C1 segment of cervical spinal cord (tissue), 14 donors: ENCODE data around the gene APOL2.
A peak's percentile ranks its signal among the peaks of the same experiment; 100 is the strongest.
"Not testable (repeated sequence)": the region's sequence is repeated elsewhere in the genome, so short reads cannot be mapped to it uniquely, and the experiment has no call there.

ENCODE experiments used
- DNase-seq, 14 donors: peaks; one replicate each; lab custom pipeline; 2025; lab: John Stamatoyannopoulos, UW

The APOL2 gene

GRCh38 chr22:36244522-36245391 is 5.4 kb upstream of the APOL2 start:
- DNase-seq = no peak

- no peak for DNase-seq
These were observed 4.7 kb upstream of the APOL2 start for GRCh38 chr22:36243986-36244385.

- peak in 1 of 14 donors; percentile 62 for DNase-seq
These were observed 252 bp downstream of the APOL2 start for GRCh38 chr22:36239150-36239400.

- DNase-seq = peak in 2 of 14 donors; percentile 38 to 55
These were observed 766 bp downstream of the APOL2 start for GRCh38 chr22:36238373-36239149.

GRCh38 chr22:36237462-36238372 is 1.6 kb downstream of the APOL2 start:
- DNase-seq = peak in 2 of 14 donors; percentile 38 to 52

- DNase-seq = no peak
These were observed 2.7 kb downstream of the APOL2 start for GRCh38 chr22:36236388-36237319.

- no peak for DNase-seq
These were observed 3.7 kb downstream of the APOL2 start for GRCh38 chr22:36235585-36235984.

- peak in 1 of 14 donors; percentile 11 for DNase-seq
These were observed 4.4 kb downstream of the APOL2 start for GRCh38 chr22:36234919-36235318.

GRCh38 chr22:36234213-36234612 is 5.1 kb downstream of the APOL2 start:
- no peak for DNase-seq

GRCh38 chr22:36233796-36234195 is 5.5 kb downstream of the APOL2 start:
- DNase-seq = no peak

- no peak for DNase-seq
These were observed 6.5 kb downstream of the APOL2 start for GRCh38 chr22:36232715-36233401.

GRCh38 chr22:36231051-36231450 is 8.3 kb downstream of the APOL2 start:
- not testable (repeated sequence) for DNase-seq

- not testable (repeated sequence) for DNase-seq
These were observed 9.7 kb downstream of the APOL2 start for GRCh38 chr22:36229649-36230048.

GRCh38 chr22:36228944-36229343 is 10.4 kb downstream of the APOL2 start:
- no peak for DNase-seq

GRCh38 chr22:36228369-36228768 is 11.0 kb downstream of the APOL2 start:
- DNase-seq = not testable (repeated sequence)

GRCh38 chr22:36227806-36228205 is 11.5 kb downstream of the APOL2 start:
- DNase-seq = no peak

- no peak for DNase-seq
These were observed 11.9 kb downstream of the APOL2 start for GRCh38 chr22:36227396-36227795.

- DNase-seq = no peak
These were observed 13.1 kb downstream of the APOL2 start for GRCh38 chr22:36226189-36226588.

GRCh38 chr22:36225333-36225922 is 13.9 kb downstream of the APOL2 start:
- DNase-seq = no peak

- DNase-seq = no peak
These were observed 15.1 kb downstream of the APOL2 start for GRCh38 chr22:36224245-36224644.
